ENCODE data around the gene RNF115.
"Not testable (repeated sequence)": the region's sequence is repeated elsewhere in the genome, so short reads cannot be mapped to it uniquely, and the experiment has no call there.

Gene RNF115

DNA sequence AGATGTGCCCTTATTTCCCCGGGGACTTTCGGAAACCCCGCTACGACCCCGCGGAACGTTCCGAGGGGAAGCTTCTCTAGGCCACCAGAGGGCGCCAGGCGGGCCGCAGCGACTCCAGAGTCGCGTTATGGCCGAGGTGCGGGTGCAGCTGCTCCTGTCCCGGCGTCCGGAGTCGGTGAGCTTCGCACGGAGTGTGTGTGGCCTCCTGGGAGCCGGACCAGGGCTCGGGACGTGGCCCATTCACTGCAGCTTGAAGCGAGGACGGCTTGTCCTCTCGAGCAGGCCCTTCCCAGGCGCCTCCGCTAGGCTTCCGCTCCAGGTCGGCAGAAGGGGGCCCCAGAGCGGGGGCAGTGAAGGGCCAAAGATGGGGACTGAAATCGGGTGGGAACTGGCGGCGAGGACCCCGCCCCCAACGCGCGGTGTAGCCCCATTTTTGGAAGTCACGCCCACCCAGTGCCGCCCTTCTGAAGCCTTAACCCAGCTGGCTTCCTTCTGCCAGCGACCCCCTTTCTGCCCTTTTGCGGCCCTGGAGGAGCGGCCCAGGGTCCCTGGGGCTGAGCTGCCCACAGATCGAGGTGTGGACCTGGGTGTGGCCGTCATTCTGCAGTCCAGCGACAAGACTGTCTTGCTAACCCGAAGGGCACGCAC is 21.7 kb upstream of the RNF115 start, which contains the start of gene NUDT17:
TSS of gene NUDT17 (plus strand) at position 117 of the 648 bp plus-strand sequence. CDS start at position 128, 11 bp downstream.
- H3K27me3 ChIP-seq (ENCODE audit: insufficient read depth, low read depth), result no peaks in the 10 kb centered on the region
- H3K27ac ChIP-seq, result peak within 1 kb of the TSS; percentile 11; the same call in 1 of the 2 replicates

DNA sequence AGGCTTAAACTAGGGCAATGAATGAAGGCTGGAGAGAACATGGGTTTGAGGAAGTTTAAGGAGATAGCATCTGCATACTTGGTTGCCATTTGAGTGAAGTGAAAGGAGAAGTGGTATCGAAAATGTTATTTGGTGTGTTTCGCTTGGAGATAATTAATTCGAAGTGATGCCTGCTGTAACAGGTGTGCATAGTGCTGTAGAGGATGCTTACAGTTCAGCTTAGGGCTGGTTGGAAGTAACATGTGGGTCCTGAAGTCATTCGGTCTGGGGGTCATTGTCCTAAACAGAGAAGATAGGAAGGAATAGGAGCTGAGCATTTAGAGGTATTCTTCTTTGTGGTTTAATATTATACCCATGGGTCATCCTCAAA is 21.2 kb upstream of the RNF115 start:
- Histone ChIP-seq H2AFZ (ENCODE audit: low read depth) (peak overlapping the region; percentile 82), H3K4me1 (ENCODE audit: low read depth, poor library complexity, severe bottlenecking) (peaks cover 35% of the 10 kb centered on the region), H4K20me1 (ENCODE audit: insufficient read depth) (no peaks in the 10 kb centered on the region), H3K27me3 (ENCODE audit: insufficient read depth, low read depth) (no peaks in the 10 kb centered on the region), H3K4me3 (IDR thresholded peaks at IDR 0.05; ENCODE audit: insufficient read depth, low read depth, low read length) (peak overlapping the region; percentile 99), H3K9ac (peak overlapping the region; percentile 59; the same call in 1 of the 2 replicates), H3K36me3 (ENCODE audit: insufficient read depth) (peaks cover 8% of the 10 kb centered on the region; the same call in 1 of the 2 replicates), H3K79me2 (ENCODE audit: insufficient read depth, low read depth) (no peaks in the 10 kb centered on the region), H3K27ac (peak overlapping the region; percentile 11; the same call in 1 of the 2 replicates), H3K4me2 (peak overlapping the region; percentile 61)
- TF ChIP-seq, protein P1, sequence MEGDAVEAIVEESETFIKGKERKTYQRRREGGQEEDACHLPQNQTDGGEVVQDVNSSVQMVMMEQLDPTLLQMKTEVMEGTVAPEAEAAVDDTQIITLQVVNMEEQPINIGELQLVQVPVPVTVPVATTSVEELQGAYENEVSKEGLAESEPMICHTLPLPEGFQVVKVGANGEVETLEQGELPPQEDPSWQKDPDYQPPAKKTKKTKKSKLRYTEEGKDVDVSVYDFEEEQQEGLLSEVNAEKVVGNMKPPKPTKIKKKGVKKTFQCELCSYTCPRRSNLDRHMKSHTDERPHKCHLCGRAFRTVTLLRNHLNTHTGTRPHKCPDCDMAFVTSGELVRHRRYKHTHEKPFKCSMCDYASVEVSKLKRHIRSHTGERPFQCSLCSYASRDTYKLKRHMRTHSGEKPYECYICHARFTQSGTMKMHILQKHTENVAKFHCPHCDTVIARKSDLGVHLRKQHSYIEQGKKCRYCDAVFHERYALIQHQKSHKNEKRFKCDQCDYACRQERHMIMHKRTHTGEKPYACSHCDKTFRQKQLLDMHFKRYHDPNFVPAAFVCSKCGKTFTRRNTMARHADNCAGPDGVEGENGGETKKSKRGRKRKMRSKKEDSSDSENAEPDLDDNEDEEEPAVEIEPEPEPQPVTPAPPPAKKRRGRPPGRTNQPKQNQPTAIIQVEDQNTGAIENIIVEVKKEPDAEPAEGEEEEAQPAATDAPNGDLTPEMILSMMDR (conservative IDR thresholded peaks at IDR 0.05; ENCODE audit: low read depth, low read length), result no peak

More for the DNA sequence above, 21.7 kb upstream of the RNF115 start, which contains the start of gene NUDT17:
- peak within 1 kb of the TSS; percentile 82 for H2AFZ ChIP-seq (ENCODE audit: low read depth)
- no peaks in the 10 kb centered on the region for H4K20me1 ChIP-seq (ENCODE audit: insufficient read depth)
- peak within 1 kb of the TSS; percentile 59 for H3K9ac ChIP-seq
- H3K4me1 ChIP-seq (ENCODE audit: low read depth, poor library complexity, severe bottlenecking), result peaks cover 35% of the 10 kb centered on the region
- peak within 1 kb of the TSS; percentile 99 for H3K4me3 ChIP-seq (IDR thresholded peaks at IDR 0.05; ENCODE audit: insufficient read depth, low read depth, low read length)
- TF ChIP-seq, protein P1 (conservative IDR thresholded peaks at IDR 0.05; ENCODE audit: low read depth, low read length), result peak; percentile 100
- H3K79me2 ChIP-seq (ENCODE audit: insufficient read depth, low read depth), result no peaks in the 10 kb centered on the region
- peak within 1 kb of the TSS; percentile 61 for H3K4me2 ChIP-seq
- H3K36me3 ChIP-seq (ENCODE audit: insufficient read depth), result peaks cover 9% of the 10 kb centered on the region; the same call in 1 of the 2 replicates

DNA sequence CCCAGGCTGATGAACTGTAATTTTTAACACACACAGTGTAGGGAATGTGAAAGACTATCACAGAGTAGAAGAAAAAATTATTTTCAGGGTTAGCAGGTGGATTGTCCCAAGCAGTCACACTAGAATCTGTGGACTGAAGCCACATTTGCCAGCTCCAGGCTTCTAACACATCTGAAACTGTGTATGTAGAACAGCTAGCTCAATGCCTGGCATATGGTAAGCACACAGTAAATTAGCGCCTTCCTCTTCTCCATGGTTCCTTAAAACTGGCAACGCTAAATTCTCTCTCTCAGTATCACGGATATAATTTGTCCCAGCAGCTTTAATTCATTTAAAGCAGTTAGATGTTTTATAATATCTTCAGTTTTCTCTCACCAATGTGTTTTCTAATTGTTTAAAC is 19.1 kb upstream of the RNF115 start:
- Histone ChIP-seq H3K27ac (no peak overlapping the region), H2AFZ (ENCODE audit: low read depth) (no peak overlapping the region), H3K4me3 (IDR thresholded peaks at IDR 0.05; ENCODE audit: insufficient read depth, low read depth, low read length) (no peak overlapping the region), H3K27me3 (ENCODE audit: insufficient read depth, low read depth) (no peaks in the 10 kb centered on the region), H3K4me1 (ENCODE audit: low read depth, poor library complexity, severe bottlenecking) (peaks cover 35% of the 10 kb centered on the region), H3K36me3 (ENCODE audit: insufficient read depth) (peaks cover 24% of the 10 kb centered on the region; the same call in 1 of the 2 replicates), H3K9ac (no peak overlapping the region), H3K79me2 (ENCODE audit: insufficient read depth, low read depth) (no peaks in the 10 kb centered on the region), H3K4me2 (no peak overlapping the region), H4K20me1 (ENCODE audit: insufficient read depth) (no peaks in the 10 kb centered on the region)
- TF ChIP-seq, protein P1 (conservative IDR thresholded peaks at IDR 0.05; ENCODE audit: low read depth, low read length), result no peak

DNA sequence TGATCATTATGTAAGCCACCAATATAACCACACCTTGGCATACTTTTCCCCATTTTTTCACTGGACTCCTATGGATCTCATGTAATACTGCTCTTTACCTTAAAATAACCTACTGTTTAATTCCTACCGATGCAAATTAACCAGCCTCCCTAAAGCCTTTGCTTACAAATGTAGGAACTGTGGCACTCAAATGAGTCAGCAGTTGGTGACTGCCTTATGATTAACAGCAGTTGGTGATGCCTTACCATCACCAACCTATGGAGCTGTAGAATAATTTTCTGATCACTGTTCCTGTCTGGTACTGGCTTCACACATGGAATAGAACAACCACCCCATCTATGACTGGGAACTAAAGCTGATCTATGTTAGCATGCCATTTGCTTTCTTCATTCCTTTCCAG is 13.8 kb upstream of the RNF115 start:
- Histone ChIP-seq H4K20me1 (ENCODE audit: insufficient read depth) (no peaks in the 10 kb centered on the region), H3K79me2 (ENCODE audit: insufficient read depth, low read depth) (no peaks in the 10 kb centered on the region), H3K27me3 (ENCODE audit: insufficient read depth, low read depth) (no peaks in the 10 kb centered on the region), H3K4me2 (no peak overlapping the region), H3K27ac (no peak overlapping the region), H3K36me3 (ENCODE audit: insufficient read depth) (peaks cover 64% of the 10 kb centered on the region), H3K9ac (no peak overlapping the region), H3K4me3 (IDR thresholded peaks at IDR 0.05; ENCODE audit: insufficient read depth, low read depth, low read length) (no peak overlapping the region), H2AFZ (ENCODE audit: low read depth) (no peak overlapping the region), H3K4me1 (ENCODE audit: low read depth, poor library complexity, severe bottlenecking) (no peaks in the 10 kb centered on the region)
- TF ChIP-seq, protein P1 (conservative IDR thresholded peaks at IDR 0.05; ENCODE audit: low read depth, low read length), result no peak

DNA sequence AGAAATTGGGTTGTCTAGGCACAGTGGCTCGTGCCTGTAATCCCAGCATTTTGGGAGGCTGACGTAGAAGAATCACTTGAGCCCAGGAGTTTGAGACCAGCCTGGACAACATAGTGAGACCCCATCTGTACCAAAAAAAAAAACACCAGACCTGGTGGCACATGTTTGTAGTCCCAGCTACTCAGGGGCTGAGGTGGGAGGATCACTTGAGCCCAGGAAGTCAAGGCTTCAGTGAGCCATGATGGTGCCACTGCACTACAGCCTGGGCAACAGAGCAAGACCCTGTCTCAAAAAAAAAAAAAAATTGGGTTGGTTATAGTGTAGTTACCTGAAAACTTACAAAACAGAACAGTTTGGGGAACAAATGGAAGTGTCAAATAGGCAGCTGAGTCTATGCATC is 6.9 kb upstream of the RNF115 start:
- H3K4me1 ChIP-seq (ENCODE audit: low read depth, poor library complexity, severe bottlenecking), result peaks cover 33% of the 10 kb centered on the region
- H3K36me3 ChIP-seq (ENCODE audit: insufficient read depth), result peaks cover 58% of the 10 kb centered on the region
- H4K20me1 ChIP-seq (ENCODE audit: insufficient read depth), result not testable (repeated sequence)

More for the DNA sequence above, 6.9 kb upstream of the RNF115 start:
- H3K79me2 ChIP-seq (ENCODE audit: insufficient read depth, low read depth), result peaks cover 15% of the 10 kb centered on the region
- H2AFZ ChIP-seq (ENCODE audit: low read depth); H3K27ac ChIP-seq; H3K9ac ChIP-seq; H3K4me3 ChIP-seq (IDR thresholded peaks at IDR 0.05; ENCODE audit: insufficient read depth, low read depth, low read length); H3K4me2 ChIP-seq; H3K27me3 ChIP-seq (ENCODE audit: insufficient read depth, low read depth): not testable (repeated sequence)

All from KMS-11 (cell line).